ENCODE data around the gene ZFP57. TPM values are rescaled to one million over a fixed set of nuclear protein-coding genes. Genes with fewer than 3 reads are reported as not detected.

ZFP57 gene
- total and polyA plus RNA-seq, 10 of the 15 experiments (the other 5 are each of a cell fraction or from before 2014, with no cell fraction given), result not detected

GRCh38 chr6:29675561-29675960 is 5.4 kb downstream of the ZFP57 start:
- ChIA-PET RAD21 (ENCODE audit: unreplicated experiment) (no interaction called here), POLR2A (no interaction called here), CTCF (interaction anchor here (0.7 to 4.4 kb wide), 4 partner anchors 9 to 104 kb away, joined by 3 to 24 read pairs (median 12); no protein-coding TSS in a partner anchor), SMC1A (ENCODE audit: uncharacterized antibody, unreplicated experiment) (interaction anchor here (0.9 to 1.7 kb wide), 2 partner anchors 9 to 22 kb away, joined by 3 to 6 read pairs; no protein-coding TSS in a partner anchor)
- ATAC-seq (no peak), DNase-seq (ENCODE audit: low read depth, low spot score) (no peak), FAIRE-seq (no peak)
- no peak overlapping the region for H3K4me2 ChIP-seq (ENCODE audit: control insufficient read depth, insufficient read depth)
- no peaks in the 10 kb centered on the region for H3K9me3 ChIP-seq (replicated peaks; ENCODE audit: control insufficient read depth, insufficient read depth, low read length)
- in situ Hi-C loops (cut with MboI), result no loop called here
- no peaks in the 10 kb centered on the region for H3K36me3 ChIP-seq (ENCODE audit: control insufficient read depth in 2 of 2, insufficient read depth in 2 of 2, low read length in 1 of 2)
- TF ChIP-seq ZNF274 (IDR thresholded peaks at IDR 0.05; ENCODE audit: insufficient read depth, insufficient read length), result no peak
- no peak for TF ChIP-seq ZNF384 (IDR thresholded peaks at IDR 0.05; ENCODE audit: borderline replicate concordance, low read depth, low read length)
- no peak for TF ChIP-seq CBFB (IDR thresholded peaks at IDR 0.05; ENCODE audit: low read depth)
- TF ChIP-seq CUX1 (IDR thresholded peaks at IDR 0.05; ENCODE audit: insufficient replicate concordance, low read depth, low read length), result no peak
- no peaks in the 10 kb centered on the region for H3K79me2 ChIP-seq (ENCODE audit: control insufficient read depth, insufficient read depth, low read length)
- no peak overlapping the region for H2AFZ ChIP-seq (ENCODE audit: control insufficient read depth, low read depth, low read length)
- intact Hi-C loops (cut with micrococcal nuclease; ENCODE audit: unreplicated experiment), result no loop called here
- H3K27ac ChIP-seq (ENCODE audit: control insufficient read depth, insufficient read depth), result no peak overlapping the region
- peaks cover 3% of the 10 kb centered on the region; the same call in 1 of the 2 replicates for H3K4me1 ChIP-seq (ENCODE audit: control insufficient read depth, insufficient read depth, low read length)
- no peak overlapping the region for H3K4me3 ChIP-seq
- H4K20me1 ChIP-seq (ENCODE audit: control insufficient read depth, insufficient read depth), result no peaks in the 10 kb centered on the region
- WGBS (ENCODE audit: insufficient coverage, insufficient replicate concordance, low lambda C conversion rate, missing lambda C conversion rate), result 94% methylated on average over 1 of the region's 1 CpG
- H3K27me3 ChIP-seq (replicated peaks in 1 of 2; ENCODE audit: control insufficient read depth in 2 of 2, insufficient read depth in 2 of 2, low read length in 1 of 2), result peaks cover under 1 to 1% of the 10 kb centered on the region in 2 experiments; a peak in 1 of 4 replicates
- no peak overlapping the region for H3K9ac ChIP-seq (ENCODE audit: control insufficient read depth, insufficient read depth, low read length)
- no TSS peak for BruUV-seq (replicated peaks)
